NCI-H1694 (cell line): ENCODE data around the gene HELZ.
"Not testable (repeated sequence)": the region's sequence is repeated elsewhere in the genome, so short reads cannot be mapped to it uniquely, and the experiment has no call there.

Experiments used
- DNase-seq: peaks from one replicate; lab custom pipeline; 2025; lab: John Stamatoyannopoulos, UW

Gene HELZ

DNA sequence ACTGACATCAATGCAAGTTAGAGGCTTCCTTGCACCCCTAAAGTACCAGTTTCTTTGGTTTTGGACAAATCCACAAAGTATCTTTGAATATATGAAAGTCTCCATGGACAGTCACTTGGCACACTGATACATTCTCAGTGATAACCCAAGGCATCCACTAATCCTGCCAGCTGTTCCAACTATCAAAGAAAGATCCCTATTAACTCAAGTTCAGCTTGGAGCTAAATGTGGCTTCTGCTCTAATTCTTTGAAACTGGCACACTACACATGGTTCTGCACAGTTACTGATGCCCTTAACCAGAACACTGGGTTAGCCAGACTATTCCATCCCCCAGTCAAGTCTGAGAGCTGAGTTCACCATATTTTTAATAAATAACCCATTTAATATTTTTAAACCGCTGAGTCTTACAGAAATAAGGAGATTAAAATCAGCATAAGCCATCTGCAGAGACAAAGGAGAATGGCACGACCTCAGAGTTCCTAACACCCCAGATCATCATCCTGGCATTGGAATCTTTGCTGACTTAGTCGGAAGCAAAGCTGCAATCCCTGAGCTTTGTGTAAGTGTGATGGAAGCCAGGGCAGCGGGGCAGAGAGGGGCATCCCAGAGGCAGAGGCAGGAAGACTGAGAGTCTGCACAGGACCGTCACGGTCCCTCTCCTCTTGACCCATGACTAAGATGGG, 194.4 kb downstream of the HELZ start:
- DNase-seq, result no peak

DNA sequence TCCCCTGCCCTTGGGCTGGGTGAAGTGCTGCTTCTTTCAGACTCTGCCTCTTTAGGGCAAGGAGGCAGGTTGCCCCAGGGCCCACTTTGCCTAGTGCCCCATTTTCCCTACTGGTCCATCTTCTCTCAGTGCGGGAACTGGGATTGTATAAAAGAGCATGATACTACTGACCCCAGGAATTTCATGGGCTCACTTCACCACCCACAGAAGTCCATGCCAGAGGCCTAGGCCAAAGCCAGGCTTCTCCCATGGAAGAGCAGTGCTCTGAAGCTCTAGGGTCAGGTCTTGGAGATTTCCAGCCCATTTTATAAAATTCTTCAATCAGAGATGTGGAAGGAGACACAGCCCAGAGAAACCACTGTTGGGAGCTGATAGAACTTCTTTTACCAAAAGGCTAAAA, 194.9 kb downstream of the HELZ start:
- no peak for DNase-seq

DNA sequence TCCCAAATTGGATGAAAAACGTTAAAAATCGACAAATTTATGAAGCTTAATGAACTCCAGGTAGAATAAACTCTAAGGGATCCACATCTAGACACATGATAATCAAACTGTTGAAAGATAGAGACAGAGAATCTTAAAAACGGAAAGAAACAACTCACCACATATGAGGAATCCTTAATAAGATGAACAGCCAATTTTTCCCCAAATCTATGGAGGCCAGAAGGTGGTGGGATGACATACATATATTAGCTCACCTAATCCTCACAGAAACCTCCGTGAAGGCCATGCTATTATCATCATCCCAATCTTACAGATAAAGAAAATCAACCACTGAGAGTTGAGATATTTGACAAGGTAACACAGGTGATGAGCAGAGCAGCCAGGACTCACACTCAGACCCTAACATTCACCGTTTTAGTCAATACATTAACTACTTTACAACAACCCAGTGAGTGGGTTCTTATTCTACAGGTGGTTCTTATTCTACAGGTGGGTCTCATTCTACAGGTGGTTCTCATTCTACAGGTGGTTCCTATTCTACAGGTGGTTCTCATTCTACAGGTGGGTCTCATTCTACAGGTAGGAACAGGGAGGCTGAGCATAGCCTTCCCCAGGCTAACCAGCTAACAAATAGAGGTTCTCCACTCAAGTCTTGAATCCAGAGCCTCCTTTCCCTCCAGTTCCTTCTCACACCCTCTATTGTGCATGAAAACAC, 195.8 kb downstream of the HELZ start:
- no peak for DNase-seq

DNA sequence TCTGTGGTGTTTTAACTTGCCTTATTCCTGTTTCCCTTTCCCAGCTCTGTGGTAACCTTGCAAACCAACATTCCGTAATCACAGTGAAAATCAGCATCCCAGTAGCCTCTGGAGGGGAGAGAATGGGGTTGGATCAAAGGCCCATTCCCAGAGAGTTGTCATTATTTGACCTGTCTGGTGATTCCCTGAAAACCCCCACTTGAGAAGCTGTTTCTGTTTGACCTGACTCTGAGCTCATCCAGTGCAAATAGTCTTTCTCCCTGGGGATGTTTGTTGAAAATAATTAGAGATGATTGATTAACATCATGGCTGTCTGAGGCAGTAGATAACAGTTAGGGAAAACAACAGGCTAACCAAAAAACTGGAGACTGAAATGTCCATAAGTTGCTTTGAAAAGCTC, 197.6 kb downstream of the HELZ start:
- DNase-seq, result no peak

DNA sequence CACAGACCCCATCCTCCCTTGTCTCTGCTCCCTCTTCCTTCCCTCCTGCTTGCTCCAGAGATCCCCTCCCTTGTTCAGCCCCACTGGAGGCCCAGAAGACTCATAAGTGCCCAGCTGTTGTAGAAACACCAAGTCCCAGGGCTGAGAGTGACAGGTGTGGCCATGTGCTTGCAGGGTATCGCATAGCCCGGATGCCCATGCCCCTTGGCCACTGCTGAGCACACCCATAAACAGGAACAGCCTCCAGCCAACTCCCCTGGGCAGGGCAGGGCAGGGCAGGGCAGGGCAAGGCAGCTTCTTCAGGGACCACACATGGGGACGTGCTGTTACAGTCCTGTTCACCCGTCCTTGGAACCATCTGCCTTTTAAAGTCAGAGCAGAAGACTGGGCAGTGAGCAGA, 198.6 kb downstream of the HELZ start:
- DNase-seq, result no peak

DNA sequence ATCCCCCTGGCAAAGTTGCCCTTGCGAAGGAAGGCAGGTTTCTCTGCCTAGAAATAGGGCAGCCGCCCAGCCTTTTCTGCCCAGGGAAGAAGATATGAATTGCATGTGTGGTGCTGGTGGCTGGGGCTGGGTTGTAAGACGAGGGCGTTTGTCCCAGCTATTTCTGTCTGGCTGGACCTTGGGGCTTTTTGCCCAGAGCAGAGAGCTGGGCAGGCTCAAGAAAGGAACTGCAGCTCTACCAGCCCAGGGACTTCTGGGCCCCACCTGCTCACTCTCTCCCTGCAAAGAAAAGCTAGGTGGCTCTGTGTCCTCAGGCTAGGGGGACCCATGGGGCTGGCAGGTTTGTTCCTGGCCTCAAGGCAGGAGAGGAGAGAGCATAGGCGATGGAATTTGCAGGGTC, 200.1 kb downstream of the HELZ start:
- DNase-seq, result no peak

DNA sequence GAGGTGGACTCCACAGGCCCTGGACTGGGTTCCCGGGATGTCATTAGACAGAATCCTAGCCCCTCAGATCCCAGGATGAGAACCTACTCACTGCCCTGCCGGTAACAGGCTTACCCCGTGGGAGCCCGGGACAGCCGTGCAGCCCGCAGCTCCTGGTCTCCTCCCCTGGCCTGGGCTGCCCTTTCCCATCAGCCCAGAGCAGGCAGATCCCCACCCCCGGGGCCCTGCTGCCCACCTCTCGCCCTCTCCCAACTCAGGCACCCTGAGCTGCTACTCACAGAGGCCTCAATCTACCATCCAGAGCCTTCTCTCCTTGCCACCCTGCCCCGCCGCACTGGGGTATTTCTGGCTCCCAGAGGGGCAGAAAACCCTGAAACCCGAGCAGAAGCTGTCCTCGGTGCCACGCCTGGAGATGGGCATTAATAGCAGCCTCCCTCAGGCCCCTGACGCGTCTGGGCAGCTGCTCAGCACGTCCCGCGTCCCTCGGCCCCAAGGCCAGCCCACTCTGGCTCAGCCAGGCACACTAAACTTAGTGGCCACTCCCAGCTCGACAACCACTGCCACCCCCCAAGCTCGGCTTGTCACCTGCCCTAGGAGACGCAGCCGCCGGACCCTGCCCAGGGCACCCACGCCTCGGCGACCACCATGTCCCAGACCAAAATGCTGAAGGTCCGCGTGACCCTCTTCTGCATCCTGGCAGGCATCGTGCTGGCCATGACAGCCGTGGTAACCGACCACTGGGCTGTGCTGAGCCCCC, 200.8 kb downstream of the HELZ start, which contains the start of gene CACNG1:
Gene CACNG1 (plus strand): TSS at position 539 of the 757 bp plus-strand sequence. CDS start 107 bp downstream, at position 646.
- DNase-seq, result no peak

DNA sequence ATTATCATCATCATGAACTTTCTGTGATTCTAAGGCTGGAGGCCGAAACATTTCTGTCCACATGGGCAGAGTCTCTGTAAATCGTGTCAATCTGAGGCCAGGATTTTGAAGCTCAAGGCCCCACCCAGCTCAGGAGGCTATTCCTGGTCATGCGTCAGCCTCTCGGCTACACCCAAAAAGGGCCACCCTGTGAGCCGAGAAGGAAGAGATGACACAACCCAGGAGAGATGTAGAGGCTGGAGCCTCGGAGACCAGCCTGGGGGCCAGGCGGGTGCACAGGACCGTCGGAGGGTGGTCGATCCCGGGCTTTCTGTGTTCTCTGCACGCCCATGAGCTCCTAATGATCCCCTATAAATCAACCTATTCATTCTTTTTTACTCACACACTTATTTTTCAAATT, 201.7 kb downstream of the HELZ start:
- no peak for DNase-seq

DNA sequence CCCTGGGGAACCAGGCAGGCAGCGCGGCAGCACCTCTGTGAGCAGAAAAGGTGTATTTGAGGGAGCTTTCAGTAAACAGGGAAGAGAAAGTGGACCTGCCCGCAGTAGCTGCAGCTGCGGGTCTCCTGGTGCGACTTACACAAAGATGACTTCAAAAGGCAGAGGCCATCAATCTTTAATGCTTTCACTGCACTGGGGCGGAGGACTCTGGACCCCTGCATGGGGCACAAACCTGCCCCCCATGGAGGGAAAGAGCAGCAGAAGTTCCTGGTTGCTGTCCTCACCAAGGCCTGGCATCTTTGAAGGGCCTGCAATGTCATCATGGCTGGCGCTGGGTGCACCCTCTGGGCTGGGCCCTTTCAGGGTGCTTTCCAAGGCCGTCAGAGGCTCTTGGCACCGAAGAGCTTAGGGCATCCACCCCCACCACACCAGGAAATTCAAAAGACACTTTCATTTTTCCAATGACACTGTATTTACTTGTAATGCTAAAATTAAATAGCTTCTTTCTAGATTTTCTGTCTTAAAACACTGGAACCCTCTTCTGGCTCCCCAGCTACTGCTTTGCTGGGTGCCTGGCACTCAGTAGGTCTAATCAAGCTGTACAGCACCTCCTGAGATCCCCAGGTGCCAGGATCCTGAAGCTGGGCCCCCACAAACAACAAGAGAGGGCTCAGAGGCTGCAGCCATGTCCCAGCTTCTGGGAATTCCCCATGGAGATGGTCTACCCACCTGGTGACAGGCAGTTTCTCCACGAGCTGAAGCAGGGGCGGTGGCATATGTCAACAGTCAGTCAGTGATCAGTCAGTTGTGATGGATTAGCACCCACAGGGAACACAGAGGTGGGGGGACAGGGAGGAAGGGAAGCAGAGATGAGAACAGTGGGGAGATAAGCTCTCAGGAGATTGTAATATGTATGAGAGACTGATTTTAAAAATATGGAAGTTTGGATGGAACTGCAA, 202.8 kb downstream of the HELZ start:
- DNase-seq, result no peak

DNA sequence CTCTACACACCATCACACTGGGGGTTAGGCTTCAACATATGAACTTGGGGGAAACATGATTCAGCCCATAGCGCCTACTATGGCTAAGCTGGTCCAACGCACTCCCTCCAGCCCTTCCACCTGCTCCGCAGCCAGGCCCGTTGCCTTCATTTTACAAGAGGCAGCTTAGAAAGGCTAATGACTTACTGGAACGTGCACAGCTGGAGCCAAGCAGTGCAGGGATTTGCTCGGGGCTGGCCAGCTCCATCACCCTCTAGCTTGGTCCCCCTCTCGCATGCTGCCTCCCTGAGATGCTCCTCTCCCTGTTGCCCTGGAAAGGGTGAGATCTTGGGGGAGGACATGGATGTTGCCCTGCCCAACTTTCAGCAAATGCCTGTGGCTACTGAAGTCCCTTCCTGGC, 203.5 kb downstream of the HELZ start:
- DNase-seq, result no peak

DNA sequence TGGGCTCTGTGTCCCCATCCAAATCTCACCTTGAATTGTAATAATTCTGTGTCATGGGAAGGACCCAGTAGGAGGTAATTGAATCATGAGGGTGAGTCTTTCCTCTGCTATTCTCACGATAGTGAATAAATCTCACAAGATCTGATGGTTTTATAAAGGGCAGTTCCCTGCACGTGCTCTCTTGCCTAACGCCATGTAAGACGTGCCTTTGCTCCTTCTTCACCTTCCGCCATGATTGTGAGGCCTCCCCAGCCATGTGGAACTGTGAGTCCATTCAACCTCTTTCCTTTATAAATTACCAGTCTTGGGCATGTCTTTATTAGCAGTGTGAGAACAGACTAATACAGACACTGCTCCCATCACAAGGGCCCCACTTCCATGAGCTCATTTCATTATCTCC, 203.9 kb downstream of the HELZ start:
- DNase-seq, result not testable (repeated sequence)

DNA sequence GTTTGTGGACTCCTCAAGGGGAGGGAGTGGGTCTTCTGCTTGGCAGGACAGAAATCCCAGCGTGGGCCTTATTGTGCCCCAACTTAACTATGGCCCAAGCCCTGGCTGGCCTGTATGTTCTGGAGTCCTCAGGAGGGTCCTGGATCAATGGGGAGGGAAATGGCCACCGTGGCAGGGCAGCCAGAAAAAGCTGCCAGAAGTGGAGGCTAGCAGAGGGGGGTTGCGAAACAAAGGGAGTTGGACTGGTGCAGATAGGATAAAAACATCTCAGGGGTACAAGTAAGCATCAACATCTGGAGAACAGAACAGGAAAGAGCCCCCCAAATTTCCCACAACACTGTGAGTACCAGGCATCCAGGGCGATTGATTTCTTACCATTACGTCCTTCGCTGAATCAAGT, 204.3 kb downstream of the HELZ start:
- DNase-seq, result no peak

DNA sequence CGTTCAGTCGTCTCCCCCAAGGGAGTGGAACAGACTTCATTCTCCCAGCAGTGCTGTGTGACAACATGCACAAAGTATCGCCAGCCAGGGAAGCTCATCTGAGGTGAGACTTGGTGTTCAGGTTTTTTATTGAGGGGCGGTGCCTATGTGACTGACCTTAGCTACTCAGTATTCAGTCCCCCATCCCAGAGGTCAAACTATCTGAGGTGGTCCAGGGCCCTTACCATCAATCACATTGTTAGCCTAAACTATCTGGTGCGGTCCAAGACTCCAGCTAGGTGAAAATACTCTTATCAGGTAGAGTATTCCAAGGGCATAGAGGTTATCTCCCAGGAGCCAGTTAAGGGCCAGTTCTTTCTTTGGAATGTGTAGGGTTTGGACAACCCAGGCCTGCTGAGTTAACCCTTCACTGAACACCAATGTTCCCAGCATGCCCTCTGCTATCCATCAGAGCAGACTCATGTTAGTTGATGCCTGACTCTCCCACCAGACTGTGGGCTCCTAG, 206.1 kb downstream of the HELZ start:
- DNase-seq, result no peak

DNA sequence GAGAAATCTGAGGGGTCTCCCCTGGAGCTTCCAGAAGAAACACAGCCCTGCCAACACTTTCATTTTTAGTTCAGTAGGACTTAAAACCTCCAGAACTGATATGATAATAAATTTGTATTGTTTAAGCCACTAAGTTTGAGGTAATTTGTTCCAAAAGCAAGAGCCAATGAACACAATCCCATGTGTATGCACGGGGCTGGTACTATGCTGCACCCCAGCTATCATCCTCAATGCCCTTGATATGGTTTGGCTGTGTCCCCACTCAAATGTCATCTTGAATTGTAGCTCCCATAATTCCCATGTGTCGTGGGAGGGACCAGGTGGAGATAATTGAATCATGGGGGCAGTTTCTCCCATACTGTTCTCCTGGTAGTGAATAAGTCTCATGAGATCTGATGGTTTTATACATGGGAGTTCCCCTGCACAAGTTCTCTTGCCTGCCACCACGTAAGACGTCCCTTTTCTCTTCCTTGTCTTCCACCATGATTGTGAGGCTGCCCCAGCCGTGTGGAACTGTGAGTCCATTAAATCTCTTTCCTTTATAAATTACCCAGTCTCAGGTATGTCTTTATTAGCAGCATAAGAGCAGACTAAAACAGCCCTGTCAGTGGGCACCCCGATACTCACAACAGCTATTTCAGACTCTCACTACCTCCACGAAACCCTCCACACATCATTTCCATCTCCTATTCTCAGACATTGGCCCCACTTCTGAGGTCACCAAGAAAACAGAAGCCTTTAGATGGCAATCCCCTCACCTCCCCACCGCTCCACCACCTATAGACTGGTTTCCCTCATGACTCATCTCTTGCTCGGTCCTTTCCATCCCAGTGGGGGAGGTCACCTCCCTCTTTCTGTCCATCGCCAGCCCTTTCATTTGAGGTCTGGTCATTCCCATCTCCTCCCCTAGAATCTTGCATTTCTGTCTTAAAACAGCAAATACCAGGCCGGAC, 209.6 kb downstream of the HELZ start:
- no peak for DNase-seq

DNA sequence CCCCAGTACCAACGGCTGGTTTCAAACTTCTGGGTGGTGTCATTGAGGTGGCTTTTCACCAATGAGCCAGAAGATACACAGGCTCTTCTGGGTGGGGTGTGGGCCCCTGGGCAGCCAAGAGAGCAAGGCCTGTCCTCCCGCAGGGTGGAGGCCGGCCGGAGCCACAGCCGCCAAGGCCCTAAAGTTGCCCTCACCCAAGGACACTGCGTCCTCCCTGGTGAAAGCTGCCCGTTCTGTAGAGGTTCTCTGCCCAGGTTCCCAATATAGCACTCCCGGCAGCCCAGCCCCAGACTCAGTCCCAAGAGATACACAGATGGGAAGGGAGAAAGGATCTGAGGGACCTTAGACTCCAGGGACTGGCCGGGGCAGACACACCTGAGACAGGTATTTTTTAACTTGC, 211.4 kb downstream of the HELZ start:
- DNase-seq, result no peak

DNA sequence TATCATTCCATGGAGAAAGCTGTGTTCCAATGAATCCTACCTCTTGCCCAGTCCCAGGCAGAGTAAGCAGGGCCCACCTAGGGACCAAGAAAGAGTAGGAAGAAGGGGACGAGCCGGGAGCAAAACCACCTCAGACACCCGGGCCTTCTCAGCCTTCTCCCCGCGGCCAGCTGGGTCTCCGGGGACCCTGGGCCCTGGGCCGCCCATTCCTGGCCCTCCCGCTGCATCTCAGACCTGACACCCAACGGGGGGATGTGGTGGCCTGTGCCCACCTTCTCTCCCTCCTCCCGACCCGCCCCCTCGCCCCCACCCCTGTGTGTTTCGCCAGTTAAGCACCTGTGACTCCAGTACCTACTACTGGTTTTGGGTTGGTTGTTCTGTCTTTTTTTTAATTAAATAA, 212.0 kb downstream of the HELZ start:
- DNase-seq, result no peak

DNA sequence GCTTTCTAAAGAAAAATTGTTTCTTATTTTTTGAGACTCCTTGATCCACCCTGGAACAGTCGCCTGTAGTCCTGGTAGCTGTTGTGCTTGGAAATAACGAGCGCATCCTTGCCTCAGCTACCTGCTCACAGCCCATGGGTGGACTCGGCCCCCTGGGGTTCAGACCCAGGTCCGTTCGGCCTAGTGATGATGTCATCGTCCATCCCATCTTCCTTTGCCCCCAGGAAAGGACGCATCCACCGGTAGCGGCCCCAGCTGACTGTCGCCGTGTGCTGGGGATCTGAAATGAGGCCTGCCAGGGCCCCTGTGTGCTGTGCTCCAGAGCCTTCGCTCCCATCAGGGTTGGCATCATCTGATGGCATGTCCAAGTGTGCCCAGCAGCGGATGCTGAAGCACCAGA, 212.6 kb downstream of the HELZ start:
- no peak for DNase-seq

DNA sequence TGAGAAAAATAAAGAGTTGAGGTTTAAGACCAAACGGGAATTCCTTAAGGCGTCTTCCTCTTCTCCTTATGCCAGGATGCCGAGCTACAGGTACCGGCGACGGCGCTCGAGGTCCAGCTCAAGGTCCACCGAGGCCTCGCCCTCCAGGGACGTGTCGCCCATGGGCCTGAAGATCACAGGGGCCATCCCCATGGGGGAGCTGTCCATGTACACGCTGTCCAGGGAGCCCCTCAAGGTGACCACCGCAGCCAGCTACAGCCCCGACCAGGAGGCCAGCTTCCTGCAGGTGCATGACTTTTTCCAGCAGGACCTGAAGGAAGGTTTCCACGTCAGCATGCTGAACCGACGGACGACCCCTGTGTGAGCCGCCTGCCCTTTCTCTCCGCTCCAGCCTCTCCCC, 214.4 kb downstream of the HELZ start:
- no peak for DNase-seq

DNA sequence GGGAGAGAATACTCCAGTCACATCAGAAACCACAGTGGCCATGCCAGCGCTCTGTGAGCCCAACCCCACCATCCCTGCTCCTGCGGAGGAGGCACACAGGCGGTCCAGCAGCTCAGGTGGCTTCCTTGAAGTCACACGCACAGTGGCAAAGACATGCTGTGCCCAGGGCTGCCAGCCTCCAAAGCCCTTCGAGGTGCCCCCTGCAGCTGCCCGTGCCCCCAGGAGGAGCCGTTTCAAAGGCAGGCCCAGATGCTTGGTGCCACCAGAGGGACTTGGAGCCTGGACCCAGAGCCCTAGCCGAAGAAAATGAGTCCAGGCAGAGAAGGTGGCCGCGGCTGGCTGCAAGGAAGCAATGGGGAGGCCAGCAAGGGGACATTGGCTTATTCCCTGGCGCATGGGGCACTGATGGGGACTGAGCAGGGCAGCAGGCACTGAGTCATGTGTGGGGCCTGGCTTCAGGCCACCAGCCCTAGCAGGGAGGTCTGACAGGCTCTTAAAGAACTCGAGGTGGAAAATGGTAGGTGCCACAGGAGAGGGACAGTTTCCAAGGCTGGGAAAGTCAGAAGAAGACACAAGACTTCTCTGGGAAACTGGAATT, 217.9 kb downstream of the HELZ start:
- DNase-seq, result no peak

DNA sequence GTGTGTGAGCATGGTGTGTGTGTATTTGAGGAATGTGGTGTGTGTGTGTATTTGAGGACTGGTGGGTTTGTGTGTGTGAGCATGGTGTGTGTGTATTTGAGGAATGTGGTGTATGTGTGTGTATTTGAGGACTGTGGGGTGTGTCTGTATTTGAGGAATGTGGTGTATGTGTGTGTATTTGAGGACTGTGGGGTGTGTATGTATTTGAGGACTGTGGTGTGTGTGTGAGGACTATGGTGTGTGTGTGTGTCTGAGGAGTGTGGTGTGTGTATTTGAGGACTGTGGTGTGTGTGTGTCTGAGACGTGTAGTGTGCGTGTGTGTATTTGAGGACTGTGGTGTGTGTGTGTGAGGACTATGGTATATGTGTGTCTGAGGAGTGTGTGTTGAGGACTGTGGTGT, 218.7 kb downstream of the HELZ start:
- DNase-seq, result no peak
